CD4-positive, CD25-positive, alpha-beta regulatory T cell (primary cell): ENCODE data around the gene CFAP410. TPM values are rescaled to one million over a fixed set of nuclear protein-coding genes. Genes with fewer than 3 reads are reported as not detected.
A peak's percentile ranks its signal among the peaks of the same experiment; 100 is the strongest.

Experiments used
- ATAC-seq, 2 donors: fragments of 150-1000 bp; cut with Tn5 transposase; one replicate each; pipeline ENCODE4 v1.10.0; 2021; ENCODE audit warnings: low read depth in 2 of 2, moderate number of reproducible peaks in 2 of 2, moderate library complexity in 1 of 2
- DNase-seq, 3 donors: peaks; one replicate each; pipeline versions ENCODE4 v3.0.0 to v3.0.0-alpha.2; 2012 to 2022; ENCODE audit warnings: mixed read lengths in 1 of 3
- H3K27ac ChIP-seq: one replicate; pipeline ENCODE4 v1.7.0; 2013; ENCODE audit warnings: mild to moderate bottlenecking, low read length; ENCODE audit not compliant: insufficient read depth, poor library complexity, severe bottlenecking
- H3K27me3 ChIP-seq: one replicate; pipeline ENCODE4 v1.7.0; 2013; ENCODE audit warnings: low read length; ENCODE audit not compliant: control insufficient read depth, insufficient read depth
- H3K36me3 ChIP-seq: one replicate; pipeline ENCODE4 v1.7.0; 2013; ENCODE audit warnings: mild to moderate bottlenecking, low read length, moderate library complexity; ENCODE audit not compliant: control insufficient read depth, insufficient read depth
- H3K4me1 ChIP-seq: 2 replicates; pipeline ENCODE4 v1.7.0; 2013; ENCODE audit warnings: mild to moderate bottlenecking, low read length; ENCODE audit not compliant: insufficient read depth, control insufficient read depth, poor library complexity, severe bottlenecking
- H3K4me3 ChIP-seq: one replicate; pipeline ENCODE4 v1.7.0; 2013; ENCODE audit warnings: low read depth, mild to moderate bottlenecking, low read length, moderate library complexity
- H3K9me3 ChIP-seq, 2 experiments: 1 replicate in 1 of 2; 2 replicates in 1 of 2; pipeline ENCODE4 v1.7.0; 2013; ENCODE audit warnings: low read length in 2 of 2, mild to moderate bottlenecking in 1 of 2, moderate library complexity in 1 of 2; ENCODE audit not compliant: control insufficient read depth in 2 of 2
- H3K27ac Mint-ChIP-seq, 3 donors: one replicate each; pipeline ENCODE4 v1.8.0; 2020 to 2022; ENCODE audit warnings: mild to moderate bottlenecking in 3 of 3, mixed read lengths in 3 of 3, moderate library complexity in 2 of 3
- H3K27me3 Mint-ChIP-seq: one replicate; pipeline ENCODE4 v1.8.0; 2022; ENCODE audit warnings: mild to moderate bottlenecking, mixed read lengths
- H3K36me3 Mint-ChIP-seq: one replicate; pipeline ENCODE4 v1.8.0; 2020; ENCODE audit warnings: mixed read lengths
- H3K4me1 Mint-ChIP-seq, 4 donors: one replicate each; pipeline ENCODE4 v1.8.0; 2020 to 2022; ENCODE audit warnings: mixed read lengths in 4 of 4, mild to moderate bottlenecking in 1 of 4
- H3K4me3 Mint-ChIP-seq, 4 donors: one replicate each; pipeline ENCODE4 v1.8.0; 2020 to 2022; ENCODE audit warnings: mild to moderate bottlenecking in 4 of 4, mixed read lengths in 4 of 4, moderate library complexity in 3 of 4
- H3K9me3 Mint-ChIP-seq, 7 donors: one replicate each; pipeline ENCODE4 v1.8.0; 2020 to 2022; ENCODE audit warnings: mixed read lengths in 7 of 7, mild to moderate bottlenecking in 3 of 7, moderate library complexity in 2 of 7
- polyA plus RNA-seq, 4 donors: library from polyadenylated mRNA; unstranded; fragments of 300-500 nt; fragmentation: Illumina TruSeq; gene quantifications; one replicate each; pipeline ENCODE4 v1.2.3, GENCODE V29; 2021
- total RNA-seq: library from RNA; stranded (reverse); gene quantifications from one replicate; pipeline ENCODE4 v1.2.3, GENCODE V29; 2022

The CFAP410 gene
- total and polyA plus RNA-seq, 5 donors from 2014 or later: 16.4 to 49.1 (median 17.2) TPM

GRCh38 chr21:44325386-44326271, 13.6 kb downstream of the CFAP410 start:
- Mint-ChIP-seq H3K27ac (no peak overlapping the region), H3K36me3 (no peaks in the 10 kb centered on the region)
- peaks cover 22% of the 10 kb centered on the region for H3K36me3 ChIP-seq

GRCh38 chr21:44324854-44325107, 14.4 kb downstream of the CFAP410 start:
- no peak for ATAC-seq
- H3K9me3 ChIP-seq: no peaks in the 10 kb centered on the region

More at GRCh38 chr21:44325386-44326271, 13.6 kb downstream of the CFAP410 start:
- no peaks in the 10 kb centered on the region for H3K9me3 ChIP-seq
- no peak overlapping the region for H3K27ac ChIP-seq
- DNase-seq (no peak), ATAC-seq (no peak)
- H3K27me3 Mint-ChIP-seq: no peaks in the 10 kb centered on the region
- no peaks in the 10 kb centered on the region for H3K27me3 ChIP-seq
- peaks cover 0 to 3% (median 0%) of the 10 kb centered on the region in 4 donors for H3K4me1 Mint-ChIP-seq
- no peak overlapping the region for H3K4me3 ChIP-seq
- peaks cover 0 to 3% (median 0%) of the 10 kb centered on the region in 7 donors for H3K9me3 Mint-ChIP-seq
- no peak overlapping the region for H3K4me3 Mint-ChIP-seq
- H3K4me1 ChIP-seq: no peaks in the 10 kb centered on the region

GRCh38 chr21:44324106-44324853, 14.9 kb downstream of the CFAP410 start:
- DNase-seq: no peak
- Mint-ChIP-seq H3K27me3 (no peaks in the 10 kb centered on the region), H3K4me3 (no peak overlapping the region), H3K4me1 (peaks cover 0 to 3% (median 0%) of the 10 kb centered on the region in 4 donors), H3K9me3 (peaks cover 0 to 3% (median 0%) of the 10 kb centered on the region in 7 donors), H3K36me3 (no peaks in the 10 kb centered on the region), H3K27ac (no peak overlapping the region)
- Histone ChIP-seq H3K27ac (no peak overlapping the region), H3K4me3 (no peak overlapping the region), H3K27me3 (no peaks in the 10 kb centered on the region), H3K36me3 (peaks cover 28% of the 10 kb centered on the region), H3K9me3 (no peaks in the 10 kb centered on the region), H3K4me1 (no peaks in the 10 kb centered on the region)
- no peak for ATAC-seq

More at GRCh38 chr21:44324854-44325107, 14.4 kb downstream of the CFAP410 start:
- Mint-ChIP-seq H3K36me3 (no peaks in the 10 kb centered on the region), H3K27ac (no peak overlapping the region), H3K27me3 (no peaks in the 10 kb centered on the region), H3K9me3 (peaks cover 0 to 3% (median 0%) of the 10 kb centered on the region in 7 donors), H3K4me3 (no peak overlapping the region), H3K4me1 (peaks cover 0 to 3% (median 0%) of the 10 kb centered on the region in 4 donors)
- no peak for DNase-seq
- peaks cover 24% of the 10 kb centered on the region for H3K36me3 ChIP-seq
- H3K27me3 ChIP-seq: no peaks in the 10 kb centered on the region
- no peaks in the 10 kb centered on the region for H3K4me1 ChIP-seq
- no peak overlapping the region for H3K27ac ChIP-seq
- no peak overlapping the region for H3K4me3 ChIP-seq

GRCh38 chr21:44323591-44323990, 15.6 kb downstream of the CFAP410 start:
- peaks cover 0 to 1% (median 0%) of the 10 kb centered on the region in 4 donors for H3K4me1 Mint-ChIP-seq
- Histone ChIP-seq H3K36me3 (peaks cover 28% of the 10 kb centered on the region), H3K4me3 (no peak overlapping the region), H3K4me1 (no peaks in the 10 kb centered on the region), H3K27me3 (no peaks in the 10 kb centered on the region), H3K27ac (no peak overlapping the region), H3K9me3 (no peaks in the 10 kb centered on the region)
- peaks cover 0 to 3% (median 0%) of the 10 kb centered on the region in 7 donors for H3K9me3 Mint-ChIP-seq
- no peaks in the 10 kb centered on the region for H3K27me3 Mint-ChIP-seq
- no peak overlapping the region for H3K4me3 Mint-ChIP-seq
- H3K27ac Mint-ChIP-seq: no peak overlapping the region
- ATAC-seq: no peak
- DNase-seq: no peak
- no peaks in the 10 kb centered on the region for H3K36me3 Mint-ChIP-seq

GRCh38 chr21:44322621-44323325, 16.4 kb downstream of the CFAP410 start:
- DNase-seq (no peak), ATAC-seq (no peak)
- Histone ChIP-seq H3K9me3 (no peaks in the 10 kb centered on the region), H3K27me3 (no peaks in the 10 kb centered on the region), H3K36me3 (peaks cover 34% of the 10 kb centered on the region), H3K4me3 (no peak overlapping the region), H3K27ac (no peak overlapping the region), H3K4me1 (no peaks in the 10 kb centered on the region)
- H3K4me1 Mint-ChIP-seq: no peaks in the 10 kb centered on the region
- peak overlapping the region in 1 of 4 donors; percentile 82 for H3K4me3 Mint-ChIP-seq
- H3K36me3 Mint-ChIP-seq: no peaks in the 10 kb centered on the region
- H3K9me3 Mint-ChIP-seq: peaks cover 0 to 3% (median 0%) of the 10 kb centered on the region in 7 donors
- H3K27ac Mint-ChIP-seq: no peak overlapping the region
- no peaks in the 10 kb centered on the region for H3K27me3 Mint-ChIP-seq

GRCh38 chr21:44321846-44322450, 17.2 kb downstream of the CFAP410 start:
- H3K4me1 Mint-ChIP-seq: no peaks in the 10 kb centered on the region
- H3K4me3 ChIP-seq: no peak overlapping the region
- no peaks in the 10 kb centered on the region for H3K27me3 ChIP-seq
- H3K4me1 ChIP-seq: no peaks in the 10 kb centered on the region
- H3K36me3 ChIP-seq: peaks cover 40% of the 10 kb centered on the region
- H3K36me3 Mint-ChIP-seq: no peaks in the 10 kb centered on the region
- no peak overlapping the region for H3K27ac Mint-ChIP-seq
- H3K27me3 Mint-ChIP-seq: no peaks in the 10 kb centered on the region
- no peaks in the 10 kb centered on the region for H3K9me3 ChIP-seq
- H3K27ac ChIP-seq: no peak overlapping the region
- peaks cover 0 to 2% (median 0%) of the 10 kb centered on the region in 7 donors for H3K9me3 Mint-ChIP-seq
- ATAC-seq (no peak), DNase-seq (no peak)
- H3K4me3 Mint-ChIP-seq: no peak overlapping the region

- H3K4me3 Mint-ChIP-seq: no peak overlapping the region
- DNase-seq: no peak
- H3K4me1 ChIP-seq: no peaks in the 10 kb centered on the region
- H3K9me3 ChIP-seq: no peaks in the 10 kb centered on the region
- H3K27ac Mint-ChIP-seq: no peak overlapping the region
- H3K36me3 Mint-ChIP-seq: peaks cover 4% of the 10 kb centered on the region
- H3K27me3 ChIP-seq: no peaks in the 10 kb centered on the region
- no peaks in the 10 kb centered on the region for H3K27me3 Mint-ChIP-seq
- ATAC-seq: no peak
- peaks cover 0 to 2% (median 0%) of the 10 kb centered on the region in 7 donors for H3K9me3 Mint-ChIP-seq
- no peaks in the 10 kb centered on the region for H3K4me1 Mint-ChIP-seq
- H3K4me3 ChIP-seq: no peak overlapping the region
- no peak overlapping the region for H3K27ac ChIP-seq
- H3K36me3 ChIP-seq: peaks cover 44% of the 10 kb centered on the region
Measured at GRCh38 chr21:44320847-44321246, 18.3 kb downstream of the CFAP410 start.
